Measurements from ENCODE around the gene COLGALT1.

GRCh38 chr19:17604372-17605025, 49.0 kb downstream of the COLGALT1 start:
- TF ChIP-seq HNF4A (conservative IDR thresholded peaks at IDR 0.05) (no peak), RAD21 (IDR thresholded peaks at IDR 0.05) (no peak), SP1 (IDR thresholded peaks at IDR 0.05) (no peak), REST (IDR thresholded peaks at IDR 0.05) (no peak), TAF1 (conservative IDR thresholded peaks at IDR 0.05) (no peak), EGR1 (IDR thresholded peaks at IDR 0.05; ENCODE audit: low read depth in 2 of 2) (no peak), YY1 (IDR thresholded peaks at IDR 0.05) (no peak), JUND (IDR thresholded peaks at IDR 0.05) (no peak), FOXA1 (IDR thresholded peaks at IDR 0.05) (no peak), GABPA (IDR thresholded peaks at IDR 0.05 in 1 of 2, conservative IDR thresholded peaks at IDR 0.05 in 1 of 2) (no peak), FOXA2 (IDR thresholded peaks at IDR 0.05) (no peak), RXRA (IDR thresholded peaks at IDR 0.05) (no peak)
- TF ChIP-seq, protein P1, sequence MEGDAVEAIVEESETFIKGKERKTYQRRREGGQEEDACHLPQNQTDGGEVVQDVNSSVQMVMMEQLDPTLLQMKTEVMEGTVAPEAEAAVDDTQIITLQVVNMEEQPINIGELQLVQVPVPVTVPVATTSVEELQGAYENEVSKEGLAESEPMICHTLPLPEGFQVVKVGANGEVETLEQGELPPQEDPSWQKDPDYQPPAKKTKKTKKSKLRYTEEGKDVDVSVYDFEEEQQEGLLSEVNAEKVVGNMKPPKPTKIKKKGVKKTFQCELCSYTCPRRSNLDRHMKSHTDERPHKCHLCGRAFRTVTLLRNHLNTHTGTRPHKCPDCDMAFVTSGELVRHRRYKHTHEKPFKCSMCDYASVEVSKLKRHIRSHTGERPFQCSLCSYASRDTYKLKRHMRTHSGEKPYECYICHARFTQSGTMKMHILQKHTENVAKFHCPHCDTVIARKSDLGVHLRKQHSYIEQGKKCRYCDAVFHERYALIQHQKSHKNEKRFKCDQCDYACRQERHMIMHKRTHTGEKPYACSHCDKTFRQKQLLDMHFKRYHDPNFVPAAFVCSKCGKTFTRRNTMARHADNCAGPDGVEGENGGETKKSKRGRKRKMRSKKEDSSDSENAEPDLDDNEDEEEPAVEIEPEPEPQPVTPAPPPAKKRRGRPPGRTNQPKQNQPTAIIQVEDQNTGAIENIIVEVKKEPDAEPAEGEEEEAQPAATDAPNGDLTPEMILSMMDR (IDR thresholded peaks at IDR 0.05; ENCODE audit: low read depth, low read length, missing input control), result no peak
